Measurements from ENCODE around the gene CRISP1. TPM values are rescaled to one million over a fixed set of nuclear protein-coding genes. Genes with fewer than 3 reads are reported as not detected.

The CRISP1 gene
- total and polyA plus RNA-seq, 2 of the 13 experiments (the other 11 are each of a cell fraction or from before 2014, with no cell fraction given) = not detected

DNA sequence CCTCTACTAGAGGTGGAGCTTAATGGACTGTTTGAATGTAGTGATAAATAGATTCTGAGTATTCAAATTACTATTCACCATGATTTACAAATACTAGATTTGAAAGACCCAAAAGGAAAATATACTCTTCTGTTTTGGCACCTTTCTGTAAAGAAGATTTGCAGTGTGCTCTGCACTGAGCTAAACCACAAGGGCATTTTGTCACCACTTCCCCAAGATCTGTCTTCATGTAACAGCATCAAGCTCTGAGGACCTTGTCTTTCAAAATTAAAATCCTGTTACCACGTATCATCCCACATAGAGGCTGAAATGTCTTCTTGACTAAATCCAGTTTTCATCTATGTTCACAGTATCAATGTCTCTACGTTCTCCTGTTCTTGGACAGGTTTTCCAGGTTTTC is 76.0 kb downstream of the CRISP1 start:
- H3K27ac ChIP-seq (ENCODE audit: extremely low read length, insufficient read depth, low read length) = no peak overlapping the region
- no peaks in the 10 kb centered on the region for H3K79me2 ChIP-seq (ENCODE audit: insufficient read depth, low read length)
- H3K4me2 ChIP-seq (ENCODE audit: low read depth, low read length) = no peak overlapping the region
- ChIA-PET POLR2A (no interaction called here), CTCF (ENCODE audit: low intra/inter-chr PET ratio, low total read pairs) (no interaction called here)
- no peaks in the 10 kb centered on the region for H4K20me1 ChIP-seq (ENCODE audit: insufficient read depth, low read length)
- H3K36me3 ChIP-seq (replicated peaks in 1 of 2; ENCODE audit: control insufficient read depth in 1 of 2, insufficient read depth in 2 of 2, low read length in 2 of 2) = no peaks in the 10 kb centered on the region
- no peak for TF ChIP-seq MIXL1 (CRISPR knock-in tag; IDR thresholded peaks at IDR 0.05)
- no peak for TF ChIP-seq ZNF3 (CRISPR knock-in tag; IDR thresholded peaks at IDR 0.05)
- no peak for TF ChIP-seq PLRG1 (conservative IDR thresholded peaks at IDR 0.05)
- FAIRE-seq = no peak
- H2AFZ ChIP-seq (ENCODE audit: low read length) = no peak overlapping the region
- no peaks in the 10 kb centered on the region for H3K9me3 ChIP-seq (ENCODE audit: low read length)
- 0% methylated on average over 2 of the region's 2 CpGs for WGBS (ENCODE audit: low lambda C conversion rate)
- in situ Hi-C loops (cut with HindIII; ENCODE audit: extremely low pct_ligation_motif_present, low pct_unique_long_range_greater_than_20kb) (no loop called here), intact Hi-C loops (cut with micrococcal nuclease; ENCODE audit: unreplicated experiment) (no loop called here)
- no peak for DNase-seq (ENCODE audit: low spot score)
- BruUV-seq (replicated peaks) = no TSS peak
- no peak overlapping the region for H3K4me3 ChIP-seq (replicated peaks in 1 of 3; ENCODE audit: insufficient read depth in 1 of 3, low read depth in 2 of 3, low read length in 3 of 3)
- H3K27me3 ChIP-seq (ENCODE audit: control insufficient read depth in 1 of 2, insufficient read depth in 2 of 2, low read length in 2 of 2) = no peaks in the 10 kb centered on the region
- no peak overlapping the region for H3K9ac ChIP-seq (ENCODE audit: insufficient read depth, low read depth, low read length)
- no peaks in the 10 kb centered on the region for H3K4me1 ChIP-seq (ENCODE audit: insufficient read depth, low read length)
- no peak for ATAC-seq

GRCh38 chr6:49787176-49787575 is 79.2 kb downstream of the CRISP1 start, which contains the start of gene PGK2:
Gene PGK2, minus strand, starts transcription at chr6:49787285. Its CDS starts 98 bp downstream, at chr6:49787187.
- ATAC-seq = peak; percentile 46; the same call in 2 of the 3 replicates
- no peak for DNase-seq (ENCODE audit: low spot score)
- intact Hi-C loops (cut with micrococcal nuclease; ENCODE audit: unreplicated experiment) = no loop called here
- in situ Hi-C loops (cut with HindIII; ENCODE audit: extremely low pct_ligation_motif_present, low pct_unique_long_range_greater_than_20kb) = no loop called here
- H3K27me3 ChIP-seq (ENCODE audit: control insufficient read depth in 1 of 2, insufficient read depth in 2 of 2, low read length in 2 of 2) = no peaks in the 10 kb centered on the region
- no peak for FAIRE-seq
- 34% methylated on average over 8 of the region's 8 CpGs for WGBS (ENCODE audit: low lambda C conversion rate)
- ChIA-PET POLR2A (no interaction called here), CTCF (ENCODE audit: low intra/inter-chr PET ratio, low total read pairs) (no interaction called here)
- no peak within 1 kb of the TSS for H3K4me3 ChIP-seq (replicated peaks in 1 of 3; ENCODE audit: insufficient read depth in 1 of 3, low read depth in 2 of 3, low read length in 3 of 3)
- no peaks in the 10 kb centered on the region for H3K4me1 ChIP-seq (ENCODE audit: insufficient read depth, low read length)
- H3K9ac ChIP-seq (ENCODE audit: insufficient read depth, low read depth, low read length) = no peak within 1 kb of the TSS
- H3K27ac ChIP-seq (ENCODE audit: extremely low read length, insufficient read depth, low read length) = no peak within 1 kb of the TSS
- H4K20me1 ChIP-seq (ENCODE audit: insufficient read depth, low read length) = no peaks in the 10 kb centered on the region
- no peak within 1 kb of the TSS for H2AFZ ChIP-seq (ENCODE audit: low read length)
- H3K4me2 ChIP-seq (ENCODE audit: low read depth, low read length) = no peak within 1 kb of the TSS
- H3K79me2 ChIP-seq (ENCODE audit: insufficient read depth, low read length) = no peaks in the 10 kb centered on the region
- no peaks in the 10 kb centered on the region for H3K9me3 ChIP-seq (ENCODE audit: low read length)
- BruUV-seq (replicated peaks) = no TSS peak
- H3K36me3 ChIP-seq (replicated peaks in 1 of 2; ENCODE audit: control insufficient read depth in 1 of 2, insufficient read depth in 2 of 2, low read length in 2 of 2) = no peaks in the 10 kb centered on the region
- no peak for TF ChIP-seq ZNF17 (CRISPR knock-in tag; IDR thresholded peaks at IDR 0.05)
- TF ChIP-seq NKX3-1 (CRISPR knock-in tag; IDR thresholded peaks at IDR 0.05) = no peak
- peak; percentile 64 for TF ChIP-seq NFYC (CRISPR knock-in tag; IDR thresholded peaks at IDR 0.05)
- TF ChIP-seq, protein P1, sequence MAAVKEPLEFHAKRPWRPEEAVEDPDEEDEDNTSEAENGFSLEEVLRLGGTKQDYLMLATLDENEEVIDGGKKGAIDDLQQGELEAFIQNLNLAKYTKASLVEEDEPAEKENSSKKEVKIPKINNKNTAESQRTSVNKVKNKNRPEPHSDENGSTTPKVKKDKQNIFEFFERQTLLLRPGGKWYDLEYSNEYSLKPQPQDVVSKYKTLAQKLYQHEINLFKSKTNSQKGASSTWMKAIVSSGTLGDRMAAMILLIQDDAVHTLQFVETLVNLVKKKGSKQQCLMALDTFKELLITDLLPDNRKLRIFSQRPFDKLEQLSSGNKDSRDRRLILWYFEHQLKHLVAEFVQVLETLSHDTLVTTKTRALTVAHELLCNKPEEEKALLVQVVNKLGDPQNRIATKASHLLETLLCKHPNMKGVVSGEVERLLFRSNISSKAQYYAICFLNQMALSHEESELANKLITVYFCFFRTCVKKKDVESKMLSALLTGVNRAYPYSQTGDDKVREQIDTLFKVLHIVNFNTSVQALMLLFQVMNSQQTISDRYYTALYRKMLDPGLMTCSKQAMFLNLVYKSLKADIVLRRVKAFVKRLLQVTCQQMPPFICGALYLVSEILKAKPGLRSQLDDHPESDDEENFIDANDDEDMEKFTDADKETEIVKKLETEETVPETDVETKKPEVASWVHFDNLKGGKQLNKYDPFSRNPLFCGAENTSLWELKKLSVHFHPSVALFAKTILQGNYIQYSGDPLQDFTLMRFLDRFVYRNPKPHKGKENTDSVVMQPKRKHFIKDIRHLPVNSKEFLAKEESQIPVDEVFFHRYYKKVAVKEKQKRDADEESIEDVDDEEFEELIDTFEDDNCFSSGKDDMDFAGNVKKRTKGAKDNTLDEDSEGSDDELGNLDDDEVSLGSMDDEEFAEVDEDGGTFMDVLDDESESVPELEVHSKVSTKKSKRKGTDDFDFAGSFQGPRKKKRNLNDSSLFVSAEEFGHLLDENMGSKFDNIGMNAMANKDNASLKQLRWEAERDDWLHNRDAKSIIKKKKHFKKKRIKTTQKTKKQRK (IDR thresholded peaks at IDR 0.05; ENCODE audit: low read length) = no peak
- TF ChIP-seq, protein P2, sequence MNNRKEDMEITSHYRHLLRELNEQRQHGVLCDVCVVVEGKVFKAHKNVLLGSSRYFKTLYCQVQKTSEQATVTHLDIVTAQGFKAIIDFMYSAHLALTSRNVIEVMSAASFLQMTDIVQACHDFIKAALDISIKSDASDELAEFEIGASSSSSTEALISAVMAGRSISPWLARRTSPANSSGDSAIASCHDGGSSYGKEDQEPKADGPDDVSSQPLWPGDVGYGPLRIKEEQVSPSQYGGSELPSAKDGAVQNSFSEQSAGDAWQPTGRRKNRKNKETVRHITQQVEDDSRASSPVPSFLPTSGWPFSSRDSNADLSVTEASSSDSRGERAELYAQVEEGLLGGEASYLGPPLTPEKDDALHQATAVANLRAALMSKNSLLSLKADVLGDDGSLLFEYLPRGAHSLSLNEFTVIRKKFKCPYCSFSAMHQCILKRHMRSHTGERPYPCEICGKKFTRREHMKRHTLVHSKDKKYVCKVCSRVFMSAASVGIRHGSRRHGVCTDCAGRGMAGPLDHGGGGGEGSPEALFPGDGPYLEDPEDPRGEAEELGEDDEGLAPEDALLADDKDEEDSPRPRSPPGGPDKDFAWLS (CRISPR knock-in tag; IDR thresholded peaks at IDR 0.05; ENCODE audit: borderline replicate concordance) = no peak
- no peak for TF ChIP-seq HOXA3 (CRISPR knock-in tag; IDR thresholded peaks at IDR 0.05)
- TF ChIP-seq SP2 (CRISPR knock-in tag; IDR thresholded peaks at IDR 0.05) = peak; percentile 53
- no peak for TF ChIP-seq KAT2B (IDR thresholded peaks at IDR 0.05; ENCODE audit: borderline replicate concordance, low read depth, low read length)
- peak; percentile 44; the same call in 1 of the 2 replicates for TF ChIP-seq NFYB (CRISPR knock-in tag; IDR thresholded peaks at IDR 0.05)
- TF ChIP-seq HNF4A (CRISPR knock-in tag; IDR thresholded peaks at IDR 0.05) = no peak
- TF ChIP-seq ZNF577 (CRISPR knock-in tag; IDR thresholded peaks at IDR 0.05; ENCODE audit: borderline replicate concordance, low read depth) = no peak

Measured in HepG2 (cell line).